Ovary (tissue), 9 donors: ENCODE results near the gene SPDYE17. TPM values are rescaled to one million over a fixed set of nuclear protein-coding genes. Genes with fewer than 3 reads are reported as not detected.

Source experiments
- polyA plus RNA-seq, 2 donors: library from polyadenylated mRNA; stranded (reverse); fragments of 200-250 nt in 1 of 2; fragments of 350-450 nt in 1 of 2; fragmentation: Illumina TruSeq in 1 of 2; extraction: RNeasy Lipid Tissue Mini Kit (QIAGEN cat#74804) in 1 of 2; gene quantifications; one replicate each; pipeline ENCODE4 v1.2.3, GENCODE V29; 2013 to 2014
- small RNA-seq: library from RNA; depleted of rRNA; stranded (forward); fragments of <200 nt; gene quantifications from one replicate; pipeline ENCODE3, GENCODE V24; 2016
- total RNA-seq, 7 donors: library from RNA; depleted of rRNA in 2 of 7; stranded (reverse); fragments of >200 nt in 2 of 7; fragmentation: NEBNext Ultra II Directional in 3 of 7; extraction: Animal tissue kit (Norgen Biotek cat#: 25700) in 3 of 7; gene quantifications; one replicate each; pipeline versions ENCODE4 v1.1.0 to v1.2.4, GENCODE V29; 2016 to 2023
- donor health status: DM: no; HTN: no; CAD: no; lungs with moderate emphysema.
- donor health status: DM: no; HTN: no; CAD: no.
- donor health status: Bipolar disorder and iron deficiency.
- donor health status: DM: yes; HTN: yes; CAD: no.
- donor health status: DM: no; HTN: no; CAD: no.
- donor health status: DM: yes; HTN: yes; CAD: no.

Gene SPDYE17
- total and polyA plus RNA-seq, 9 donors: not detected

Small RNA genes within 50 kb of the gene (small RNA-seq; reads per million reads assigned to genes)
- not detected for gene RF00019

Other genes starting within 250 kb of the SPDYE17 start
- gene SPDYE18, start 30.2 kb upstream of the SPDYE17 start, total RNA-seq: 1 to 10 TPM in 5 of 7 donors, under 1 TPM in 1, not detected in 1; 0.53 to 2.9 (median 1.9) TPM
- 1 to 10 TPM in 1 of 2 donors, under 1 TPM in 1; 0.38 to 2.1 TPM for gene SPDYE18, start 30.2 kb upstream of the SPDYE17 start, polyA plus RNA-seq
- gene CCDC146, start 90.3 kb upstream of the SPDYE17 start, total RNA-seq: 10 to 100 TPM in 6 of 7 donors, 1 to 10 TPM in 1; 7.2 to 44.6 (median 14.8) TPM
- 1 to 10 TPM; 5.3 to 6.8 TPM for gene CCDC146, start 90.3 kb upstream of the SPDYE17 start, polyA plus RNA-seq
- 10 to 100 TPM in 4 of 7 donors, 1 to 10 TPM in 3; 3.5 to 20.5 (median 10.5) TPM for gene FGL2, start 167.5 kb upstream of the SPDYE17 start, total RNA-seq
- 10 to 100 TPM in 1 of 2 donors, 1 to 10 TPM in 1; 4.9 to 22.4 TPM for gene FGL2, start 167.5 kb upstream of the SPDYE17 start, polyA plus RNA-seq